Stimulated activated CD4-positive, alpha-beta T cell treated with anti-CD3 and anti-CD28 coated beads, Interleukin-4, amount 100 ng/mL, for 4 hours (primary cell): ENCODE results near the gene SMYD2.

ENCODE experiments used
- DNase-seq, 2 experiments: peaks; one replicate each; pipeline ENCODE4 v3.0.0-alpha.2; 2020

SMYD2 gene

DNA sequence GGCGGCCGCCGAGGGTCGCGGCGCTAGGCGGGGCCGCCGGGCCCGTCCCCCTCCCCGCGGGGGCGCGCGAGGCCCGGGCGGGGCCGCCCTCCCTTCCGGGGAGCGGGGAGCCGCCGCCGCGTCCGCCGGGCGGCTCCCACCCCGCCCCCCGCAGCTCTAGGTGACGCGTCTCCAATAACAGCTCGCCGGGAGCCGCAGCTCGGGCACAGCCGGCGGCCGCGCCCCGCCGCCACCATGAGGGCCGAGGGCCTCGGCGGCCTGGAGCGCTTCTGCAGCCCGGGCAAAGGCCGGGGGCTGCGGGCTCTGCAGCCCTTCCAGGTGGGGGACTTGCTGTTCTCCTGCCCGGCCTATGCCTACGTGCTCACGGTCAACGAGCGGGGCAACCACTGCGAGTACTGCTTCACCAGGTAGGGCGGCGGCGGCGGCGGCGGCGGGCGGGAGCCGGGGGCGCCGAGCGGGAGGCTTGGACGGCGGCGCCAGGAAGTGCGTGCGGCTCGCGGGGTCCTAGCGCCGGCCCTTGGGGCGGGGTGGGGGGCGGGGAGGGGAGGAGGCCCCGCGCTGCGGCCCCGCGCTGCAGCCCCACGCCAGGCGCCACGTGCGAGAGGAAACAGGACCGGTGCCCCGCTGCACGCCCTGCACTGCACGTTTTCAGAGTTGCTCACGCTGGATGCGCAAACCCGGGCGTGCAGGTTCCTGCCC, at the start of gene SMYD2:
Gene SMYD2 (plus strand): TSS at position 139 of the 699 bp plus-strand sequence. CDS start 96 bp downstream, at position 235.
- DNase-seq = peak; percentile 51 to 68

DNA sequence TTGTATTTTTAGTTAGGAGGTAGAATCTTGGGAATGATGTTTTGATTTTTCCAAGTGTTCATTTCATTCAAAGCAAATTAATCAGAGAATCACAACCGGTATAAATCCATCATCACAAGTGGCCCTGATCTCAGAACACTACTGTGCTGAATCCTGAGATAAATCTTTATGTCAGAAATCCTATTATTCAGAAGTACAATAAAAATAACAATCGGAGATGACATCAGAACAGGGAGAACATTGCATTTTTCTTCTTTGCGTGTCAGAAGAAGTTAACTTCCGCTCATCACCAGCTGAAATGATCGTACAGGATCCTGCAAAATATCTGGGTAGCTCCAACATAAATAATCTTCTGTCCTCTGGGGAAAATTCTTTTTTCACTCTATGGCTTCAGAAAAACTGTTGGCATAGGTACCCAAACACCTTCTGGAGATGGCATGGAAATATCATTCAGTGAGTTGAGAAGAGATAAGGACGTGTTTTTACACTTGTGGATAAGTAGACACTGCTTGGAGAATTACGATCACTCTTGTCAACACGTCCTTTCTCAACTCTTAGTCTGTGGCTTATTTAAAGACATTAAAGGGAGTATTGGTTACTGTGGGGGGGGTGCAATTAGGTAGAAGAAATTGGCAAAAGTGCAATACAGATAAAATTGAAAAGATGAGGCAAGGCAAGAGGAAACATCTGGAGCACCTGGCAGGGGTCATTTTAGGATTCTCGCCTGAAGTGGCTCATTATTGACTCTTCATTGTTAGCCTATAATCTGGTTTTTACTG, 46.9 kb upstream of the SMYD2 start:
- DNase-seq = no peak

- DNase-seq = no peak
These were observed 46.3 kb upstream of the SMYD2 start for GRCh38 chr1:214234635-214235025.

DNA sequence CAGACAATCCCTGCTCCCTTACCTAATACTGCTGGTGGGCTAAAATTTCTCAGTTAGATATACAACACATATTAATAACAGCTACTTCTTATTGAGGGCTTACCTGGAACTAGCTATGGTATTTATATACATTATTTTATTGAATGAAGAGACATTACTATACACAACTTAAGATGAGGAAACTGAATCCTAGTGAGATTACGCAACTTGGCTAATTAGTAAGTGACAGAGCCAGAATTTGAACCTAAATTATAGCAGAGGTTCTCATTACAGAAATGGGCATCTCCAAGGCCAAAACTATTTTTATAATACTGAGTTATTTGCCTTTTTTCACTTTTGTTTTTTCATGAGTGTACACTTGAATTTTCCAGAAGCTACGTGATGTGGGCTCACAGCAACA, 44.5 kb upstream of the SMYD2 start:
- no peak for DNase-seq

- no peak for DNase-seq
These were observed 39.9 kb upstream of the SMYD2 start for GRCh38 chr1:214241060-214241459.

DNA sequence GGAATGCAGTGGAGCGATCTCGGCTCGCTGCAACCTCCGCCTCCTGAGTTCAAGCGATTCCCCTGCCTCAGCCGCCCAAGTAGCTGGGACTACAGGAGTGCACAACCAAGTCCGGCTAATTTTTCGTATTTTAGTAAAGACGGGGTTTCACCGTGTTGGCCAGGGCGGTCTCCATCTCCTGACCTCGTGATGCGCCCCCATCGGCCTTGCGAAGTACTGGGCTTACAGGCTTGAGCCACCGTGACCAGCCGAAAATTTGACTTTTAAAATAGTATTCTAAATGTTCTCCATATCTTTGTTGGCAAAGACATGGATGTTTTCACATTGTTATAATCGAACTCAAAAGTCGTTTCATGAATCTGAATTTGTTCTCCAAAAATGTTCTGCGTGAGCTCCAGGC, 36.7 kb upstream of the SMYD2 start:
- DNase-seq = no peak

- DNase-seq = no peak
These were observed 36.1 kb upstream of the SMYD2 start for GRCh38 chr1:214244841-214245240.

GRCh38 chr1:214247501-214248041, 33.4 kb upstream of the SMYD2 start:
- no peak for DNase-seq

GRCh38 chr1:214248311-214249085, 32.5 kb upstream of the SMYD2 start:
- DNase-seq = no peak

DNA sequence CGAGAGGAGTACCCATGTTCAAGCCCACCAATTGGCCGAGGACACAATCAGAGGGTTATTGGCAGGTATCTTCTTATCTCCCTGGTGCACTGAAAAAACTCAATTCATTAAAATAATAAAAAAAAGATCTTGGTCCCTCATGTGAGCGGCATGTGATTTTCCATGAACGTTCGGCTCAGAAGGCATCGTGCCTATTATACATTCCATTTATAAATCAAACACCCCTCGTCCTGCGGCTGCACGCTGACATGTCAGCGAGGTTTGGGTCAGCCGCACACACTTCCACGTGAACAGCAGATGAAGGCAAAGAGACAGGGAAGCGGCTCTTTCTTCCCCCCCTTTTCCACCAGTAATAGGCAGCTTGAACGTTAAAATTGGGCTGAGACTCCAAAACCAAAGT, 31.3 kb upstream of the SMYD2 start:
- DNase-seq = no peak

- no peak for DNase-seq
These were observed 29.6 kb upstream of the SMYD2 start for GRCh38 chr1:214251354-214251753.

DNA sequence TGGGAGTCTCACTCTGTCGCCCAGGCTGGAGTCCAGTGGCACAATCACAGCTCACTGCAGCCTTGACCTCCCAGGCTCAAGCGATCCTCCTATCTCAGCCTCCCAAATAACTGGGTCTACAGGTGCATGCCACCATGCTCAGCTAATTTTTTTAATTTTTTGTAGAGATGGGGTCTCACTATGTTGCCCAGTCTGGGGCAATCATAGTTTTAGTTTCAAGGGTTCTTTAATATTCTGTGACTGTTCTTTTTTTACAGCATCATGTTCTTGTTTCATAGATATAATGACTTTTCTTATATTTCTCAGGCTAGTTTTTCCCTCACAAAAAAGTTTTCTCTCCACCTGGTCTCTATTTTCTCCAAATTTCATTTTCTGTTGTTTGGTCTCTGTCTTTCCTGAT, 25.4 kb upstream of the SMYD2 start:
- DNase-seq = no peak

- no peak for DNase-seq
These were observed 21.5 kb upstream of the SMYD2 start for GRCh38 chr1:214259353-214259977.

GRCh38 chr1:214260561-214261205, 20.3 kb upstream of the SMYD2 start:
- DNase-seq = no peak

- peak; percentile 69 to 79 for DNase-seq
These were observed 19.5 kb upstream of the SMYD2 start for GRCh38 chr1:214261206-214262123.

GRCh38 chr1:214264196-214264595, 16.8 kb upstream of the SMYD2 start:
- no peak for DNase-seq

GRCh38 chr1:214264976-214265375, 16.0 kb upstream of the SMYD2 start:
- DNase-seq = no peak

DNA sequence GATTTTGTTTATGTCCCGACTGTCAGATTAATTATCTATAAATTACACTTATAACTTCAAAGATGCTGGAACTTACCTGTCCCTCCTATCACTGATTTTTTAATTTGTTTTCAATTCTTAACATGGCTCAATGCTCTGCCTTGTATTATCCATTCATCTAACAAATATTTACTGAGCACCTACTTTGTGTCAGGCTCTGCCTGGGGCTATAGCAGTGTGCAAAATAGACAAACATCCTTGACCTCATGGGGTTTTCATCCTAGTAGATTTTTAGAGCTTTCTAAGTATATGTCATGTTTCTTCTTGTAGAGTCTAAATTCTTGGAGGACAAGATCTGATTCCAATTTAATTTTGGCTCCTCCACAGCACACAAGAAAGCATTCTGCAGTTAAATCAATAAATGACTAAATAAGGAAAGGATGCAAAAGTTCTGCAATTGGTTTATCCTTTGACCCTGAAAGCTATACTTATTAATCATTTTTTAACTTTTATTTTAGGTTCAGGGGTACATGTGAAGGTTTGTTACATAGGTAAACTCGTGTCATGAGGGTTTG, 10.8 kb upstream of the SMYD2 start:
- DNase-seq = no peak

DNA sequence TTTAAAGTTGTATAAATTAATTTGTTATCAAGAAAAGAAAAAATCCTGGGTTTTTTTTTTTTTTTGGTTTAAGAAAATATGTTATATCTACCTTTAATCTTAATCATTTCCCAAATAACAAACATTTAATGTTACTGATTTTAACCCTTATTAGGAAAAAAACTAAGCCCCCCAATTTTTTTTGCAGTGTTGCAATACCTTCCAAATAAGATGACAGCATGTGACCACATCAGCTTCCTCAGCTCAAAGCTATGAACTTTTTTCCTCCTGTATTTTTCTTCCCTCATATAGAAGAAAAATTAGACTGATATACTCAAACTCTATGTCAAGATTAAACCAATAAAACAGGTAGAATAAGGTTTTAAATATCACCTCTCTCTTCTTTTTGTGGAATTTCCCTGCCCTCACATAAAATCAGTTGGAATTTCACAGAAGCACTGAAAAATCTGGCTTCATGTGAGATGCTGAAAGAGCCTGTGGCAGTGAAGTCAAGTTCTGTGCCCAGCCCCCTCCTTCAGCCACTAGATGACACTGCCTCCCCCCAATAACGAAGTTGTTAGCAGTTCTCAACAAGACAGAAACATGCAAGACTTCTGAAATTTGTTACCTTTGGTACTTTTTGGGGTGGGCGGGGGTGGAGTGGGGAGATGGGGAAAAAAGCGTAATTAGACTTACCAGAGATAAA, 9.6 kb upstream of the SMYD2 start:
- DNase-seq = no peak
